NCI-H1417 treated with DMSO at 0.1 percent for 48 hours (cell line): Measurements from ENCODE around the gene ANKRD29.
"Not testable (repeated sequence)": the region's sequence is repeated elsewhere in the genome, so short reads cannot be mapped to it uniquely, and the experiment has no call there.

Source experiments
- DNase-seq: peaks from one replicate; lab custom pipeline; 2025; lab: John Stamatoyannopoulos, UW

Gene ANKRD29

GRCh38 chr18:23645568-23646175 lies 17.0 kb downstream of the ANKRD29 start:
- no peak for DNase-seq

DNA sequence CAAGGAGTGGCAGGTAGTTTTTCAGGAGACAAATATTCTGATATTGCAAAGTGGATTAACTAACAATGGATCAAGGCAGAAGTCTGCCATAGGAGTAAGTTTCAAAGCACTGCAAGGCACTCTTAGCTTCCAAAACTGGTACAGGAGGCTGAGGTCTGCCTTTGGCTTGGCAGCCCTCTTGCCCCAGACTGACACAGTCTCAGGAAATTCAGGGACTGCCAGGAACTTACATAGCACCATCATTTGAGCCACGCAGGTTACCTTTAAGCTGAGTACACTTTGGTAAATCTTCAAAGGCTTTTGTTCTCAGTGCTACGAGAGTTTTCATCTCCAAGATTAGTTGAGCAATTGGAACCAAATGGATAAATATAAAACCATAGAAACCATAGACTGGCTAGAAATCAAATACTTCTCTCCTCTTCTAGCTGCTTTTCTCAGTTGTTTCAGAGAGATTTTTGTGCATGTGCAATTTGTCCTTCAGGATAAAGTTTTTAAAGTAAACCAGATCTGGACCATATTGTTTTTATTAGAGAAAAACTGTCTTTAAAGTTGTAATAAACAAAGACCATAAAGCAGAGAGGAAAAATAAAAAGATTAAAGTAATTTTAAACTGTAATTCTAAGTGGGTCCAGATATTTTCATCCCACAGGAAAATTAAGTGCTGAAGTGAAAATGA lies 18.8 kb downstream of the ANKRD29 start:
- DNase-seq = no peak

DNA sequence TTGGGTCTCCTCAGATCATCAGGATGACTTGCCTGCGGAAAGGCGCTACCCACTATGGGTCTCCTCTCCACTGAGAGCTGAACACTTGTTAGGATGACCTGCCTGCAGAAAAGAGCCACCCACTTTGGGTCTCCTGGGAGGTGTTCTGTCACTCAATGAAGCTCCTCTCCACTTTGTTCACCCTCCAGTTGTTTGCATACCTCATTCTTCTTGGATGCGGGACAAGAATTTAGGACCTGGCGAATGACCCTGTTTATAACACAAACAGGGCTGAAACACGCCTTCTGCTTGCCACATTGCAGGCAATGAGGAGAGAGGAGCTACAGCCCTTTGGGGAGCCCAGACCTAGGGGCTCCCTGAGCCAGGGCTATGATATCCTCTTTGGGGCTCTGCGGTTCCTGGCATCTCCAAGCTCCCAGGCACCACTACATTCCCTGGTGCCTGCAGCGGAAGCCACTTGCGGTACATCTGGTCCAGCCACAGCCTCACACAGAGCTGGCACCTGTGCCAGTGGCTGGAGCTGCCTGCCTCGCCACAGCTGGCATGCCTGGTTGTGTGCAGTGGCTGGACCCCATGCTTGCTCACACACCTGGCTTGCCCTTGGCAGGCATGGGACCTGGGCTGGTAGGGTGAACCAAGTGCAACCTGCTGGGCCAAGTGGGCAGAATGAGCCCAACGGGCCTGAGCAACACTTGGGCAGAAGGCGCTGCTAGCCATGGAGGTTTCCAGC lies 20.6 kb downstream of the ANKRD29 start:
- DNase-seq = no peak

- no peak for DNase-seq
Measured at GRCh38 chr18:23641143-23641720, 21.5 kb downstream of the ANKRD29 start.

- no peak for DNase-seq
Measured at GRCh38 chr18:23640052-23640451, 22.7 kb downstream of the ANKRD29 start.

GRCh38 chr18:23636433-23636832 lies 26.3 kb downstream of the ANKRD29 start:
- not testable (repeated sequence) for DNase-seq

- DNase-seq = no peak
Measured at GRCh38 chr18:23636071-23636399, 26.7 kb downstream of the ANKRD29 start.

DNA sequence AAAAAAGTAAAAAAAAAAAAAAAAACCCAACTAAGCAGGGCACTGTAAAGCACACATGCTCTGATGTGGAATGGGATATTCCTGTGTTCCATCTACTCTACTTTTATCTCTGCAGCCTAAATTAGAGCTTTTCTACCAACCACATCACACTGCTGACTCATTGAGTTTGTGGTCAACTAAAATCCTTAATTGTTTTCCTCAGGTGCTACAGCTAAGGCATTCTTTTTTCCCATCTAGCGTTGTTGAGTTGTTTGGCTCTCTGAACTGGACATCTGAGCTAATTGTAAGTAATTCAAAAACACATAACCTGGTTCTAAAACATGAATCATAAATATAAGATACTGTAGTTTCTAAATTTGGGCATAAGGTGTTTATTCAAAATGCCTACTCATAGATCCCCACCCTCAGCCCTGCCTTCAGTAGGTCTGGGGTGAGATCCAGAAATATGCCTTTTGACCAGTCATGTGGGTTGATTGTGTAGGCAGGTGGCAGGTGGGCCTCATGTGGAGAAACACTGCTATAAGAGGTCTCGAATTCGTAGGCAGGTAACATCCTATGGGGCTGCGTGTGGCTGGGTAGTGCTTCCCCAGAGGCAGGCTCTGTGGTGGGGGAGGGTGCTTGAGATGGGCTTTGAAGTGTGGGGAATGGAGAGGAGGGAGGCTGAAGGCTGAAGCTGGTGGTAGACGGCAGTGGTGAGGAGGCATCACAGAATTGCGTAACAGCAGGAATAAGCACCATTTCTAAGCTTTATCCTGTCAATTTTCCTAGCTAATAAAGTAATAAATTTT lies 27.2 kb downstream of the ANKRD29 start:
- no peak for DNase-seq

GRCh38 chr18:23634692-23635091 lies 28.0 kb downstream of the ANKRD29 start:
- no peak for DNase-seq

- DNase-seq = no peak
Measured at GRCh38 chr18:23632615-23633014, 30.1 kb downstream of the ANKRD29 start.

DNA sequence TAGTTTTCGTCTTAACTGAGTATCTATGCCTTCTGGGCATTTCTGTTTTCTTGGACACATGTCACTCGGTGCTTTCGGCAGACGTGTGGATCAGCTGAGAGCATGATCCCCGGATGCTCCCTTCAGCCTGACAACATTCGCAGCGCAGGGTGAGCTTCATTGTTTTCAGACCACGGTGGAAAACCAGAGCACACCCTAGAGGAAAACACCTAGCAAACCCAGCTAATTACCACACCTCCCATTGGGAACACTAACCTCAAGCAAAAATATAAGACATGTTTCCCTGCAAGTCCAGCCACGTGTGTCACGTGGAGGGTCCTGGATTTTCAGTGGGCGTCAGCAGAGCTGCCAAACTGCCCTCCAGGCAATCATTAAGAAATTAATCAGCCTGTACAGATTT lies 31.0 kb downstream of the ANKRD29 start:
- DNase-seq = no peak

- no peak for DNase-seq
Measured at GRCh38 chr18:23631312-23631711, 31.4 kb downstream of the ANKRD29 start.

GRCh38 chr18:23629444-23629946 lies 33.2 kb downstream of the ANKRD29 start:
- no peak for DNase-seq

GRCh38 chr18:23627970-23628369 lies 34.7 kb downstream of the ANKRD29 start:
- DNase-seq = no peak

DNA sequence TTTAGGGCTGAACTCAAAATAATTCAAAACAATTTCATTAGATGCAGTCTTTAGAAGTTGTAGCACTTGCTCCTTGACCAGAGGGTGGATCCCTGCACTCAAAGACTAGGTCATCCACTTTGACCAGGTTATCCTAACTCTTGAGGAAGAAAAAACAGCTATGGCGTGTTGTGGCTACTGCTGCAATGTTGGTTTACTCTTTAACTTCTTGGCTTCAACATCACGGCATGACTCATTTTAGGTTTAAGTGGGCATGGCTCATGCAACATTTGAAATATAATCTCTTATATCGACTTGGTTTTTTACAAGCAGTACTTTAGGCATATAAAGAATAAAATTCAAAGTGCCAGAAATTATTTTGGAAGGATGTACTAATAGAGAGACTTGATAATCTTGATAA lies 35.4 kb downstream of the ANKRD29 start:
- DNase-seq = no peak

DNA sequence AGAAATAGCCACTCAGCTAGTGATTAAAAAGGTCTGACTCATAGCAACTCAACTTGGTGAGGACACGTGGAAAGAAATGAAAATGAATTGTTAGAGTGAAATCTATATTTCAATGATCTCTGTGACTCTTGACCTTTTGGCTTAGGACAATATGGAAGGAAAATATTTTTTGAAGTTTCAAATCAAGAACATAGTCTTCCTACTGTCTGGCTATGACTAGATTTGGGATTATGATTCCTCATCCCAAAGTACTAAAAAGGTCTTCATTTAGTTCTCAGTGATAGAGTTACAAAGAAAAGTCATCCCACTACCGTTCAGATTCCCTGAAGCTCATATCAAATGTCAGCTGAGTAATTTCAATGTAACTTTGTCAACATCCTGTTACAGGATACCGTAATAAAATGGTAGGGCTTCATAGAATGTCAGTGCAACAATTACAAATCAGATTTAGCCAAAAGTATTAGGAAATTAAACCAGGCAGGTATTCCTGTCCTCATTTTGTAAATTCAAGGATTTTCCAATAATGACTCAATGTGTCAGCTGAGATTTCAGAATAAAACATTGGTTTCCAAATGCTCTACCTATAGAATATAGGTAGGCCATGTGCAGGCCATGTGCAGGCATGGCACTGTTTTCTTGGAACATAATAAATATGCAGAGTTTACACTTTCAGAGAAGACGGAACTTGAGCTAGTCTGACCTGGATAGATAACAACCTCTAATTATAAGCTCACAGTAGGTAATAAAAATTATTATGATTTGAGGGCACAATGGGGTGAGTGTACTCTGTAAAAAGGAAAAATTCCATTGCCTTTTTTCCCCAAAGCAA lies 36.0 kb downstream of the ANKRD29 start:
- no peak for DNase-seq

DNA sequence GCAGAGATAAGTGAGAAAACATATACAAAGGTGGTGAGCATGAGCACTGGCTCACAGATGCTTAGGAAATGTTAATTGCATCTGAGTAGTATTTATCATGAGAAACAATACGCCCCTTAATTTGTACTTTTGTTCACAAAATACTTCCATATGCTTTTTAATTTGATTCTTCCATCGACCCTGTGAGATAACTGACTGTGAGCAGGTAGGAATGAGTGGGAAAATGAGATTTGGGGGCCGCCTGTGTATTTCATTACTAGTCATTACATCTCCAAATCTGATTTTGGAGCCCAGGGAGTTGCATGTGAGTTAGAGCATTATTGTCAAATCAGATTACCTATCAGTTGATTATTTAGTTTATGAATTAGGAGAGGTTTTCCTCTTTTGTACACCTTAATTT lies 39.7 kb downstream of the ANKRD29 start:
- no peak for DNase-seq

DNA sequence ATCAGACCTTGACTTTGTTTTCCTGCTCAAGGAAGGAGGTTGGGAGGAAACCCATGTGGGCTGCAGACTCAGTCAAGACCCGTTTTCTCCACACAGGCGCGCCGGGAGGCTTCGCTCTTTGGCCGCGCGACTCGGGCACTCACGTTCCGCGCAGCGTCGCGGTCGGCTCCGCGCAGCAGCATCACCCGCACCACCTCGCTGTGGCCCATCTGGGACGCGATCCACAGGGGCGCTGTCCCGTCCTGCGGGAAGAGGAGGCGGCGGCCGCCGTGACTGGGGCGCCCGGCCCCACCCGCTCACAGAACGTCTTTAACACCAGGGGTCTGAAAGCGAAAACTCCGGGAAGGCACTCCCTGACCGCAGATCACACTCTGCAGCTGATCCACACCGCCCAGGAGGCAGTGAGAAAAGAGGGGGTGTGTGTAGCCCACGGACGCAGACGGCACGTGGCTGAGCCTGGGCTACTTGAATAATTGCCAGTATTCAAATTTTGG lies 43.3 kb downstream of the ANKRD29 start:
- DNase-seq = no peak

- no peak for DNase-seq
Measured at GRCh38 chr18:23618862-23619387, 43.8 kb downstream of the ANKRD29 start.

DNA sequence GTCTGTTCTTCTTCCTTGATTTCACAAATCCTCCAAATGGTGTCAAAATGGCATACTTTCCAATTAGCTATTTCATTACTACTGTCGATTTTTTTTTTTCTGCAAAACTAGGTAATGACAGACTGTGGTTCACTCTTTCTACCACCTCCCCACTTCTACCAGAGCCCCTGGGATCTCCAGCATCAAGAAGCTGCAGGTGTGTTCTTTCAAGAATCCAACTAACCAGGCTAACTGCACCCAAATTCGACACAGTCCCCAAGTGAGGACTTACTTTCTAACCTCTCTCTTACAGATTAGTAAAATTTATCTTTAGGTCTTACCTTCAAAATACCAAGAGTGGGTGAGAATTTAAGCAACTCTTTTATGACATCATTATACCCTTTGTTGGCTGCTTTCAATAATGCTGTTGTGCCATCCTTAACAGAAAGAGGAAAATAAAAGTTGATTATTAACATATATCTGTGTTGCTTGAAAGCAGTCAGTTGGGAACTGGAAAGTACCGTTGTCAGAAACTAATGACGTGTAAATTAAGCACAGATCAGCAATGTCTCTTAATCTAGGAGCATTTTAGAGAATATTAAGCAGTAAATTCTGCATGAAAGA lies 45.2 kb downstream of the ANKRD29 start:
- no peak for DNase-seq
